GM12891 (cell line): ENCODE measurements around the gene AIF1L.

Experiments
- PAX5 ChIP-seq: IDR thresholded peaks from 2 replicates; pipeline ENCODE4 v1.6.1; 2011; ENCODE audit warnings: low read length, moderate library complexity, mild to moderate bottlenecking; ENCODE audit not compliant: insufficient read depth, severe bottlenecking
- POLR2A ChIP-seq: IDR thresholded peaks from 2 replicates; pipeline ENCODE4 v1.6.1; 2011; ENCODE audit warnings: low read depth, low read length, control low read depth
- POLR2AphosphoS5 ChIP-seq: IDR thresholded peaks from 2 replicates; pipeline ENCODE4 v1.6.1; 2011; ENCODE audit warnings: low read depth, low read length, control low read depth
- SPI1 ChIP-seq: IDR thresholded peaks from 2 replicates; pipeline ENCODE4 v1.6.1; 2011; ENCODE audit warnings: low read depth, low read length, control low read depth
- TAF1 ChIP-seq: IDR thresholded peaks from 2 replicates; pipeline ENCODE4 v1.6.1; 2011; ENCODE audit warnings: low read depth, low read length, control low read depth

GRCh38 chr9:131167936-131168335 lies 71.6 kb downstream of the AIF1L start:
- TF ChIP-seq POLR2A (no peak), POLR2AphosphoS5 (no peak), TAF1 (no peak), PAX5 (no peak), SPI1 (no peak)
